CD4-positive, alpha-beta T cell treated with Interleukin-12 subunit alpha and Interleukin-12 subunit beta, for 1 hour (primary cell): ENCODE results near the gene SIDT2.

Source experiments
- DNase-seq: peaks from one replicate; pipeline ENCODE4 v3.0.0-alpha.2; 2020

Gene SIDT2

DNA sequence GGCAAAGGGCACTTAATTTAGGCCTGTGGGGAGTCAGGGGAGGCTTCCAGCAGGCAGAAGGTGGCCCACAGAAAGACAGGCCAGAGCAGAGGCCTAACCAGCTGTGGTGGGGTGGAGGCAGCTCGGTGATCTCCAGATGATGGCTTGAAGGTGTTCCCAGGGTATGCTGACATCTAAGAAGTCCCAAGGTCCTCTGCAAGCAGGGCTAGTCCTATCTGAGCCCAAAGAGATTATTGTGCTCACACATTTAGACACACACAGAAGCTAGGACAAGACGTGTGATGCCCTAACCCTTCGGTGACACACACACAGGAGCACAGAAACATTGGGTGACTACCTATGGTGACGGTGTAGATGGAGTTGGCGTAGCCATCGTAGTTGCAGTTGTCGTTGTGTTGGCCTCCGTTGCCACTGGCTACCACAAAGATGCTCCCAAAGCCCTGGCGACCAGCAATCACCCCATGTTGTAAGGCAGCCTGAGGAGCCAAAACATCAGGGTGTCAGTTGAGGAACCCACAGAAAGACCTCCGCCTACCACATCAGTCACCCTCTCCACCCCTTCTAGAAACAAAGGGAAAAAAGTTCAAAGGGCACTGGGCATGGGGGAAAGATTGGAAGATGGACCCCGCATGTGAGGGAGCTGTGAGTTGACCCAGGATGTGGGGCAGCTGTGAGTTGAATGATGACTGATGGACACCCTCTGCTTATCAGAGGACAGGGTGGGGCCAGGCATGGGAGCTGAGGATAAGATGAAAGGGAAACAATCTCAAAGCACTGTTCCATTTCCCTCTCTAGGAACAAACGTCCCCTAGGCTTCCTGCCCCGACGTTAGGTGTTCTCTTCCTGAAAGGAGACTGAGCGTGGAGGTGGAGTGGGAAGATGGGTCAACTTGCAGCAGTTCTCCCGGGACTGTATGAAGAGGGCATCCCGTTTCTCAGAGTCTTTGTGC lies 45.5 kb downstream of the SIDT2 start:
- no peak for DNase-seq

DNA sequence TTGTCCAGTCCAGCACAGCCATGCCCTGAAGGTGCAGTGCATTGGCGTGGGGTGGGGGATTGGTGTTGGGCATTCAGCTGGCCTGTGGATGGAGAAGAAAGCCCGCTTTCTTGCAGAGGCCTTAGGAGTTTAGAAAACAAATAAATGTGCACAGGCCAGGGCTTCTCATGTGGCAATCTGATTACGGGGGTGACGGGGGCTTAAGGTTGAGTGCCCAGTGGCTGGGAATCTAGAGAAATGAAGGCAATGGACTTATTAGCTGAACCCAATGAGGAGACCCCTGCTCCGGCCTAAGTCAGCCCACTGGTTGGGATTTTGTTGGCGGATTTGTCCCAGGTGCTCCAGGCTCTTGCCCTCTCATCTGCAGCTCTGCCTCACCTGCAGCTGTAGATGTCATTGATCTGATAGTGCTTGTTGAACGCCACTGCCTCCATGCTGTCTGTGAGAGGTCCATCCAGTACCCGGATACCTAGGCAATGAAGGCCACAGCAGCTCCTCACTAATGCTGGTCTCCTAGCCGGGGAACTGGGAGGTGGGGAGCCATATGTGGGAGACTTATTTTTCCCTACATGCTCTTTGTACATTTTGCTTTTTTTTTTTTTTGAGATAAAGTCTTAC lies 47.1 kb downstream of the SIDT2 start:
- no peak for DNase-seq

DNA sequence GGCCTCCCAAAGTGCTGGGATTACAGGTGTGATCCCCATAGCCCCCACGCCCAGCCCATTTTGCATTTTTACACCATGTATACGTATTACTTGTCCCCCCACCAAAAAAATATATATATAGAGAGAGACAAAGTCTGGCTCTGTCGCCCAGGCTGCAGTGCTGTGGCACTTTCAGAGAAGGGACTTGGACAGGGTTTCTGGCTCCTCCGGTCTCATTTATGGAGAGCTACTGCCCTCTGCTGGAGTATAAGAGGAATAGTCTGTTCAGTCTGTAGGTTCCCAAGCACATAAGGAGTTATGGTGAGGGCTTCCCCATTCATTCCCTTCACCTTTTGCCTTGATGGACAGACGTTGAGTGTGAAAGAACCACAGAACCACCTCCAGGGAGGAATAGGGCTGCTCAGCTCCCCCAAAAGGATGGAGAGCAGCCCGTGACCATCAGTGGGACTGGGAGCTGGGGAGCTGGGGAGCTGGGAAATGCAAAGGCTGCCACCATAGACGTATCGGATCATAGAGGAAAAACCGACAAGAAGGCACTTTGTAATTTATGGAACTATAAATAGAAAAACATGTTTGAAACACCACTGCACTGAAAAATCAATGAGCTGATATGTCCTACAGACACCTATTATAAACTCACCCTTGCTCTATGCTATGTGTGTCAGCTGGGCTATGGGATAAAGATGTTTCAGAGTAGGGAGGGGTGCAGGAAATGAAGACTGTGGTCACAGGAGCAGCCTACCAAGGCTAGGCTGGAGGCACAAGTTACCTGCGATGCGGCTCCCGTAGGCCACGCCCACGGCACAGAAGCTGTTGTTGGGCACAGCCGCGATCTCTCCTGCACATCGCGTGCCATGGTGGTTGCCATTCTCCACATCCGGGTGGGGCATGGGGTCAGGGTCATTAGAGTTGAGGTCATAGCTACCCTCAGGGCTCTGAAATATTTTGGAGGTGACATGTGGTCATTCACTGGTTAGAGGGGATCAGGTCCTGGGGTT lies 48.1 kb downstream of the SIDT2 start:
- peak; percentile 80 for DNase-seq

DNA sequence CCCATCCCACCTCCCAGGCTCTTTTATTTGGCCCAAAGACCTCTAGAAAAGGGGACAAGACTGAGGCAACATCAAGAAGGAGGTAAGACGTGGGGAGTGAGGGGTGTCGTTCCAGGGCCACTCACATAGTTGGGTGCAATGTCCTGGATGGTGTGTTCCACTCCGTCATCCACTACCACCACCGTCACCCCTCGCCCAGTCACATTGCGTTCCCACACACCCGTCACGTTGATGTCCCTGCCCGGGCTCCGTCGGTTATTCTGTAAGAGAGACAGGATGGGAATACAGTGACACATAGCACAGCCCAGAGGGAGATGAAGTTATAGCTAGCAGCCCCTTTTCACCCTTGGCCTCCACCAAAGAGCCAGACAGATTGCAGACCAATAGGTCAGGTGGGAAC lies 49.5 kb downstream of the SIDT2 start:
- no peak for DNase-seq

DNA sequence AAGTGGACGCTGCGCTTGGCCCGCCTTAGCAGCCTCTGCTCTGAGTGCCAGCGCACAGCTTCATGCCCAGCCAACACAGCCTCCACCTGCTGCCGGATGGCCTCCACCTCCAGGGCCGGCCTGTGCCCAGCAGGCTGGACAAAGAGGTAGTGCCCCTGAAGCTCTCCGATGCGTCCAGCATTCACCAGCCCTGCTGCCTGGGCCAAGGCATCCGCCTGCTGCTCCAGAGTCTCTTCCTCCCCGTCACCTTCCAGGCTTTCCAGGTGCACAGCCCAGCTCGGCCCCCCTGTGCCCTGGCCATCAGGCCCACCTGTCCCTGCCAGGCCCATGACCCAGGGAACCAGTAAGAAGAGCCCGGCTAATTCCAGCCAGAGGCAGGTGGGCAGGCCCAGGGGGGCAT lies 50.9 kb downstream of the SIDT2 start:
- DNase-seq: no peak

DNA sequence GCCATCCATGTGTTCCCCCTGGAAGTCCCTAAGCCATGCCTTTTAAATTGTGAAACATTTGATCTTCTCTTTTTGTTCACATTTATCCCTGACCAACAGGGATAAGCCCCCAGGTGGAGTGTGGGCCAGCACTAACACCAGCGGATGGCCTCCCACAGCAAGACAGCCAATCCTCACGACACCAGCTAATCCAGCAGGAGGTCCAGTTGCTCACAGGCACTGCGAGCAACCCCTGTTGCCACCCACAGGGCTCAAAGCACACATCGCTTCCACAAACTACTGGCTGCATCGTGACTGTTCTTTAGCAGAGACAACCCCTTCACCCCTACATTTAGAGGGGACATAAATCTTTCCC lies 51.4 kb downstream of the SIDT2 start:
- no peak for DNase-seq

DNA sequence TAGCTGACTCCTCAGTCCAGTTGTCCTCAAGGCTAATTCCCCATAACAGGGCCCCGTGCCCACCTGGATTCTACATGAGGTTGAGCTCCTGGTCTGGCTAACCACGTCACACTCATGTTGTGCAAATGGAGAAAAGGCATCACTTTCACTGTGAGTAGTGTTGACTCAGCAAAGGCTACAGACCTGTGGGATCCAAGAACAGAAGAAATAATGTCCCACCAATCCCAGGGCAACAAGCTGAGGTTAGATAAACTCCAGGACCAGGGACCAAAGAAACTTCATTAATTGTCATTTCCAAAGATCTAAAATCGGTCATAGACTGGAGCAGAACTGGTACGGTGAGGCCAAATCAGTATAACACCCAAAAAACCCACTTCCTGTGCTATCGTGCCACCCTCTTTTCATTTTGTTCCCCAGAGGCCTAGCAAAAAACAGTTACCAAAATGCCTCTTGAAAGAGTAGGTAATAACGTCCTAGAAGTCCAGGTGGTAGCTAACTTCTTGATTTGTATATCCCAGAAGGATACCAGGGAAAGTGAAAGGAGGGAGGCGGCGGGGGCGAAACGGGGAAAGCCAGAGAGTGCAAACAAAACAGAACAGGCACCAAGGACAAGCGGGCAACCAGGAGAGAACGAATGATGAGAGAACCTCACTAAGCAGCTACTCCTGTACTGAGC lies 51.9 kb downstream of the SIDT2 start:
- DNase-seq: peak; percentile 65

DNA sequence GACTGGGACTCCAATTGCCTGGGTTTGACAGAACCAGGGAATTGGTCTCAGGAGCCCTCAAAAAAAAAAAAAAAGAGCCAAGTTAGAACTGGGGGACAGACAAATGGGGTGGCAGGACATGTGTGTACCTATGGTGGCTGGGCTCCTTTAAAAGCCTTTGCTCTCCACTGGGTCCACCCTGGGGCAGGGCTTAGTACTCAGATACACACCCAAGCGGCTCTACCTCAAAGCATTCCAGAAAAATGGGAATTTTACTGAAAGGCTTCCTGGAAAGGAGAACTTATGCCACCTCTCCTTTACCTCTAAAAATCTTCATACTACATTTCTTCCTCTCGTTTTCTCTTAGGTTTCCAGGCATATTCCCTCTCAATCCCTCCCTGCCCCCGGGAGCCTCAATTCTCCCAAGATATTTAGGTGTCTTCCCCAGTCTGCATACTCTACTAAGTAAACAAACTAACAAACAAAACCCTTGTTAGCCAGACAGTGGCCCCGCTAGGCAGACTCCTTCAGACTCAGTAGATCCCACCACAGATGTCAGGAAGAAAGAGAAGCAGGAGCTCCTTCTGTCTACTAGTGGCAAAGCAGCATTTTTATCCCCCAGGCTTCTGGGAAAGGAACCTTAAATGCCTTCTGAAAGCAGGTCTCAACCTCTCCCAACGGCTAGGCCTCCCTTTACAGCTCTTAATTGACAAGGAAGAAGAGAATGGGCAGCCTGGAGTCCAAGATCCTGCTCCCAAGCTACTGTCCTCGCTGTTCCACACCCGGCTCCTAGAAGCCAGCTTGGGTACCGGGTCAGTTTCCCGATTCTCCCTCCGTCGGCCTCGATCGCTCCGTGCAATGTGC lies 52.7 kb downstream of the SIDT2 start:
- no peak for DNase-seq

DNA sequence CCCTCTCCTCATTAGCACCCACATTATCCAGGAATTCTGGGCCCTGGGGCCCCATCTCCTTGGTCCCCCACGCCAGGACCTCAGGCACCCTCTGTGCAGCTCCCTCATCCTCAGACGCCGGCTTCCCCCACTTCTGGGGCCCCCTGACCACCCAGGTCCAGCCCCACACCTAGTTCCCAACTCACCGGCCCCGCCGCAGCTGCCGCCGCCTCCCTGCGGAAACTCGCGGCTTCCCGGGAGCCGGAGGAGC lies 53.2 kb downstream of the SIDT2 start, which contains the start of gene PCSK7:
TSS of gene PCSK7 (minus strand) at position 232 of the 250 bp plus-strand sequence. CDS start 2,229 bp downstream, outside the sequence.
- DNase-seq: no peak

DNA sequence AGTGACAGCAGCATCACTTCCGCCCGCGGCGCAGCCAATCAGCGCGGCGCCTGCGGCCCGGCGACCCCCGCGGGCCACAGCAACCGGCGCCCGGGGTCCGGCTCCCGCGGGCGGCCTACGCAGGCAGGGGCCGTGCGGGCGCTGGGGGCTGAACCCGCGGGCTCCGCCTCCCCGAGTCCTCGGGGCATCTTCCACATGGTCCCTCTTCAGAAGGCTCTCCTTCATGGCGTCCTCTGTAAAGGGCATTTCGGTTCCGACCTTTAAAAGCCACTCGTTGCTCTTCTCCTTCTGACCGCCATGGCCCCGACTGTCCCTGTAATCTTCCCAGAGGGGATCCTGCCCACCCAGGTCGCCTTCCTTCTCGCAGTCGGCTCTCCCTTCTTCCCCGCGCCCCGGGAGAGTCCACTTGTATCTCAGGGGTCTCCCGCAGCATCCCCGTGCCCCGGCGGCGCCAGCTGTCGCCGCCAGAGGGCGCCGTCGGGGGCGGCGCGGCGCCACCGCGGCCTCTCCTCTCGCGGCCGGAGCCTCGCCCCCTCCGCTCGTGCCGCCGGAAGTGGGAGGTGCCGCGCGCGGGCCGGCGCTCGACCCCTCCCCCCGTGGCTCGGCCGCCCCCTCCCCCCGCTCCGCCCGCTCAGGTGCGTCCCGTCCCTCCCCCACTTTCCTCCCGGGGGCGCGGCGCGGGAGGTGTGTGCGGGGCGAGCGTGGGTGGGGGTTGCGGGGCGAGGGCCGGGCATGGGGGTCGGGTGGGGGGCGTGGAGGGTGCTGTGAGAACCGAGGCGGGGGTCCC lies 53.7 kb downstream of the SIDT2 start, which contains the start of gene RNF214:
TSS of gene RNF214 (plus strand) at position 580 of the 787 bp plus-strand sequence. CDS start 1,602 bp downstream, outside the sequence.
- peak; percentile 86 for DNase-seq

DNA sequence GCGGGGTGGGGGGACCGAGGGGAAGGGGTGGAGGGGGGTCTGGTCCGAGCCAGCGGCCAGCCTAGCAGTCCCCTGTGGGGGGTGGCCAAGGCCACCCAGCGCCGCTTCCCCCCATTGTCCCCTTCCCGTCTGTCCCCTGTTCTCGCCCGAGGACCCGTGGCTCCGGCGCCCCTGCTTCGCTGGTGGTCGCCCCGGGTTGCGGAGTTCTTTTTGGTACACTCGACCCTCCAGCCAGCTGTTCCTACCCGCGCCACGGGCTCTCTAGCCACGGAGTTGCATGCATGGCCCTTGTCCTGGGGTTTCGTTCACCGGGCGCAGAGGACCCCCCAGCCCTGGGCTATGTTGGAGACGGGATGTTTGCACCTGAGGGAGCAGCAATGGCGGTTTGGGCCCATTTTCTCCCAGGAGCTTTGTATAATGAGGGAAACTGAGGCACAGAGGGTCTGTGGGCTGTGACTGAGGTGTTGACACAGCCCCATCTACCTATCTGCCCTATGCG lies 54.4 kb downstream of the SIDT2 start:
- DNase-seq: no peak

DNA sequence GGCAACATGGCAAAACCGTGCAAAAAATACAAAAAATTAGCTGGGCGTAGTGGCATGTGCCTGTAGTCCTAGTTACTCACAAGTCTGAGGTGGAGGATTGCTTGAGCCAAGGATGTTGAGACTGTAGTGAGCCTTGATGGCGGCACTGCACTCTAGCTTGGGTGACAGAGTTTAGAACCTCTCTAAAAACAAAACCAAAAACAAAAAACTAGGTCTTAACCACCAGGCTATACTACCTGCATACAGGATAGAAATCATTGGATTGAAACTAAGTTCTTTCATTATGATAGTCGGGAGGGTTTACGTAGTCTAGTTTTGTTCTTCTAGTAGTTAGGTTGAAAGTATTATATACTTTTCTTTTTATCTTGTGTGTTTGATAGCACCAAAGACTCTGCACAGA lies 59.7 kb downstream of the SIDT2 start:
- no peak for DNase-seq

DNA sequence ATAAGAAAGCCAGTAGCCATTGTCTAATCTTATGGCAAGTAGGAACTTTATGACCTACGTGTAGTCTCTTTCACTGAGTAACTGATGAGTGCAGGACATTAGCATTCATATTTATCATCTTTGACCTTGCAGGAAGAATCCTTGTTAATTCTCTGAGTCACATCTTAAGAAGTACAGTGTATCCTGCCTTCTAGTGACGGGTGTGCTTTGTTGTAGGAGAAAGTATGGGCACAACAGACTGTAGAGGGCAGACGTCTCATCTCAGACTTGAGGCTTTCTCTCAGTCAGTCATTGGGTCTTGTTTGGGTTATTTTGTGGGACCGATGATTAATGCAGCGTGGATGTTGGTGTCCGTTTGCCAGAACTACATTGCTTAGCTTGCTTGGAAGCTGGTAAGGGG lies 60.8 kb downstream of the SIDT2 start:
- no peak for DNase-seq
